ENCODE results near the gene INSYN2B.

DNA sequence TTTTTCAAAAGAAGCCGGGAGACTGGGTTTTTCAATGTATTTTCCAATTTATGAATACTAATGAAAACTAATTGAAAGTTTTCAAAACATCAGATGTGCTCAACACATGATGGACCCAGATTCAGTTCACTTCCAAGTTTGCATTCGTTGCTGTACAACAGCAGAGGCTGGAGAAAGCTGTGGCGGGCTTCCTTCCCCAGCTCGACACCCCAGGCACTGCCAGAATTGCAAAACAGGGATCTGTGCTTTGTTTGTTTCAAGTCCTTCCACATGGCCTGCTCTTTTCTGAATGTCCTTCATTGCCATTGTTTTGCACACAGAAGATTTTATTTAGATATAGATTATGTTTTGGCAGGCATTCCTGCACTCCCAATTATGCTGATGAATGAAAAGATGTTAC lies 30.3 kb upstream of the INSYN2B start:
- TF ChIP-seq POLR2A (IDR thresholded peaks at IDR 0.05) (no peak), CTCF (IDR thresholded peaks at IDR 0.05) (no peak)

Data from adrenal gland (tissue), 5 donors.